AG04449 (cell line): ENCODE results near the gene EYS.
"Not testable (repeated sequence)": the region's sequence is repeated elsewhere in the genome, so short reads cannot be mapped to it uniquely, and the experiment has no call there.

Experiments used
- CTCF ChIA-PET: fragments of 350-600 bp; formaldehyde crosslinking; extraction: SDS; loops from one replicate; lab custom pipeline; 2021; ENCODE audit warnings: antibody characterized with exemption; lab: Yijun Ruan, JAX
- POLR2A ChIA-PET: fragments of 400-600, 350-600 bp; formaldehyde crosslinking; extraction: SDS; loops from one replicate; lab custom pipeline; 2020; ENCODE audit warnings: antibody characterized with exemption, inconsistent platforms; lab: Yijun Ruan, JAX
- DNase-seq: peaks from one replicate; pipeline ENCODE4 v3.0.0-alpha.2; 2010; ENCODE audit warnings: low read depth, low spot score
- H3K4me3 ChIP-seq: 2 replicates; pipeline ENCODE4 v1.5.1; 2011; ENCODE audit warnings: low read depth, mild to moderate bottlenecking, control low read depth, low read length
- CTCF ChIP-seq: IDR thresholded peaks from one replicate; pipeline ENCODE4 v1.5.1; 2011; ENCODE audit warnings: mild to moderate bottlenecking, moderate library complexity, low read length, control low read depth, inconsistent platforms; ENCODE audit not compliant: insufficient read depth; ENCODE audit errors: missing control alignments

EYS gene

GRCh38 chr6:64477391-64477790 is 1229.6 kb downstream of the EYS start:
- DNase-seq: no peak
- ChIA-PET POLR2A (no interaction called here), CTCF (no interaction called here)
- TF ChIP-seq CTCF: no peak
- H3K4me3 ChIP-seq: no peak overlapping the region

- ChIA-PET POLR2A (no interaction called here), CTCF (no interaction called here)
- no peak for DNase-seq
- no peak overlapping the region for H3K4me3 ChIP-seq
- no peak for TF ChIP-seq CTCF
These were observed 1230.1 kb downstream of the EYS start for GRCh38 chr6:64476935-64477334.

GRCh38 chr6:64469405-64469804 is 1237.6 kb downstream of the EYS start:
- DNase-seq, CTCF ChIA-PET, POLR2A ChIA-PET, H3K4me3 ChIP-seq: not testable (repeated sequence)

- ChIA-PET POLR2A (no interaction called here), CTCF (no interaction called here)
- no peak overlapping the region for H3K4me3 ChIP-seq
- no peak for DNase-seq
- no peak for TF ChIP-seq CTCF
These were observed 1239.4 kb downstream of the EYS start for GRCh38 chr6:64467656-64468055.

- POLR2A ChIA-PET: no interaction called here
- CTCF ChIA-PET: no interaction called here
- TF ChIP-seq CTCF: no peak
- no peak for DNase-seq
- H3K4me3 ChIP-seq: no peak overlapping the region
These were observed 1247.5 kb downstream of the EYS start for GRCh38 chr6:64459411-64459944.

- DNase-seq, H3K4me3 ChIP-seq, POLR2A ChIA-PET, CTCF ChIA-PET: not testable (repeated sequence)
These were observed 1258.9 kb downstream of the EYS start for GRCh38 chr6:64448101-64448500.

- ChIA-PET CTCF (no interaction called here), POLR2A (no interaction called here)
- DNase-seq: no peak
- no peak overlapping the region for H3K4me3 ChIP-seq
- no peak for TF ChIP-seq CTCF
These were observed 1262.0 kb downstream of the EYS start for GRCh38 chr6:64445038-64445437.
